Kidney tubule cell (primary cell): Measurements from ENCODE around the gene CEP20.

ENCODE experiments used
- DNase-seq: peaks from one replicate; pipeline ENCODE4 v3.0.0-alpha.2; 2018; ENCODE audit warnings: low spot score

The CEP20 gene

GRCh38 chr16:15830832-15831451, 57.5 kb downstream of the CEP20 start:
- no peak for DNase-seq

GRCh38 chr16:15829460-15829859, 58.9 kb downstream of the CEP20 start:
- no peak for DNase-seq

DNA sequence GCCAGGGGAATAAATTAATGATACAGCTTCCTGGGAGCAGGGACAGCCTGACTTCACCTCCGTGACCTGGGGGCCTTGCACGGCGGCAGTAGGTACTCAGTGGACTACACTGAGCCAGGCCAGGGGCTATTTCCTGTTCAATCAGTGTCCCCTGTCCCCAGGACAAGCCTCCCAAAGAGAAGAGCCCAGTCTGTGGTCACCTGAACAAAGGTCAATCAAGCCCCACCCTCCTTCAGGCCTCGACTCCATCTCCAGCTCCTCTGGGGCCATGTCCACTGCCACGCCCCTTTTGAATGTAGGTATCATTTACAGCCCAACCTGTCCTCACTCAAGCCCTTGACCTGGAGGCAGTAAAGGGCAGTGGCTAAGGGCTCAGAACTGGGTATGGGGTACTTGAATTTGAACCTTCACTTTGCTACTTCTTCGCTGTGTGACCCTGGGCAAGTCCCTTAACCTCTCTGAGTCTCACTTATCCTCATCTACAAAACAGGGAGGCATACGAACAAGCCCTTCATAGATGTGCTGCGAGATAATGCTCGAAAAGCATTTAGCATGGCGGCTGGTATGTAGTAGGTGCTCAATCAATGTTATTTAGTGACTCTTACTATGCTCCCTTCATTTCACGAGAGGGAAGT, 60.6 kb downstream of the CEP20 start:
- DNase-seq = no peak

DNA sequence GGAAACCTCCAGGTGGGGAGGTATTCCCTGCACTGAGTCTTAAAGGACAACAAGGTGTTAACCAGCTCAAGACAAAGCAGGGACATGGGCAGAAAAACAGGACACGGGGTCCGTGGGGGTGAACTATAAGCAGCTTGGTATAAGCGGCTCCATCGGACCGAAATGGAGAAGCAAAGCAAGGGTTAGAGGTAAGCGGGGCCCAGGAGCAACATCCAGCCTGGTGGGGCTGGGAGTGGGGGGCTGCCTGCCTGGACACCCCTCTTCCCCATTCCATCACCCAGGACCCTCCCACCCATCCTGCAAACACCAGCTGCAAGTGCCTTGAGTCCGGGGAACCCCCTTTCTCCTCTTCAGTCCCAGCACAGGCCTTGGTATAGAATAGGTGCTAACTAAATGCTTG, 61.1 kb downstream of the CEP20 start:
- no peak for DNase-seq

- DNase-seq = no peak
Measured at GRCh38 chr16:15825750-15826305, 62.6 kb downstream of the CEP20 start.

DNA sequence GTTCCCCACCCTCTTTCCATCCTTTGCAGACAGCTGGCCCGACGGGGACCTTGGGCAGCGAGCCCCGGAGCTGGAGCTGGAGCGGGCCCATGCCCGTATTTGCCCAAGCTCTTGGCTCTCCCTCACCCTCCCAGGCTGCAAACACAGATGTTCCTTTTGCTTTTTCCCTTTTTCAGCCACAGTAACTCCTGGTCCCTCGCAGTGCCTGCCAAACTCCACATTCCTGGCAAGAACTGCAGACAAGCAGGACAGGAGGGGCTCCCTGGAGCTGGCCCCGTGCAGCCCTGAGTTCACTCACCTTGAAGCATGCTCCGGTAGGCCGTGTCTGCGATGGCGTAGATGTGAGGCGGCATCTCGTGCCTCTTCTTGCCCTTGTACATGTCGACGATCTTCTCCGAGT, 65.4 kb downstream of the CEP20 start:
- DNase-seq = no peak

- DNase-seq = no peak
Measured at GRCh38 chr16:15820837-15821236, 67.6 kb downstream of the CEP20 start.

DNA sequence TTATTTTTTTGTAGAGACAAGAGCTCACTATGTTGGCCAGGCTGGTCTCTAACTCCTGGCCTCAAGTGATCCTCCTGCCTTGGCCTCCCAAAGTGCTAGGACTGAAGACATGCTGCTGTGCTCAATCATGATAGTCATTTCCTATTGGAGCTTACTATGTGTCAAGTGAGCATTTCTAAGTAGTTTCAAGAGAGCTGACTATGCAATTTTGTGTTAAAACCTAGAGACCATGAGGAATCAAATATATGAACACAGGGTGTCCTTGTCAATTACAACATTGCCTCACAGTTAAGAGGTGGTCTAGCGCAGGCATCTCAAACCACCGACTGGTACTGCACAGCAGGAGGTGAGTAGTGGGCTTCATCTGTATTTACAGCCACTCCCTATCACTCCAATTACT, 69.4 kb downstream of the CEP20 start:
- DNase-seq = no peak

GRCh38 chr16:15817446-15817845, 71.0 kb downstream of the CEP20 start:
- no peak for DNase-seq

- DNase-seq = no peak
Measured at GRCh38 chr16:15816228-15816627, 72.2 kb downstream of the CEP20 start.
